ENCODE measurements around the gene SCN1B. TPM values are rescaled to one million over a fixed set of nuclear protein-coding genes. Genes with fewer than 3 reads are reported as not detected.

Gene SCN1B
- total RNA-seq, 1 donor from 2014 or later = 1.3 TPM

DNA sequence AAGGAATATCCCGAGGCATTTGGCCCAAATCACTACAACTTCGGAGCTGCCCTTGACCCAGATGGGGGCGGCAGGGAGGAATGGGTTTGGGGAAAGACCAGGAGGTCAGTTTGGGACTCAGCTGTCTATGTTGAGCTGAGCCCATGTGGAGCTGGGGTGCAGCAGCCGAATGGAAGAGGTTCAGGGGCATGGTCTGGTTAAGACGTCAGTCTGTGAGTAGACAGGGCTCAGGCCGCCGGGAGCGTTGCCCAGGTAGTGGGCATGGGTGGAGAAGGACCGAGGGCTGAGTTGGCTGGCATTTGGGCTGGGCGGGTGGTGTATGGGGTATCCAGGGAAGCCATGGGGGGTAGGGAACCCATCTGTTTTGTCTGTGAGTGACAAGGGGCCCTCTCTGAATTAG is 9.3 kb upstream of the SCN1B start:
- H3K4me3 ChIP-seq (ENCODE audit: low read depth, low read length) = no peak overlapping the region
- DNase-seq (ENCODE audit: low read depth) = no peak
- TF ChIP-seq, protein P1, sequence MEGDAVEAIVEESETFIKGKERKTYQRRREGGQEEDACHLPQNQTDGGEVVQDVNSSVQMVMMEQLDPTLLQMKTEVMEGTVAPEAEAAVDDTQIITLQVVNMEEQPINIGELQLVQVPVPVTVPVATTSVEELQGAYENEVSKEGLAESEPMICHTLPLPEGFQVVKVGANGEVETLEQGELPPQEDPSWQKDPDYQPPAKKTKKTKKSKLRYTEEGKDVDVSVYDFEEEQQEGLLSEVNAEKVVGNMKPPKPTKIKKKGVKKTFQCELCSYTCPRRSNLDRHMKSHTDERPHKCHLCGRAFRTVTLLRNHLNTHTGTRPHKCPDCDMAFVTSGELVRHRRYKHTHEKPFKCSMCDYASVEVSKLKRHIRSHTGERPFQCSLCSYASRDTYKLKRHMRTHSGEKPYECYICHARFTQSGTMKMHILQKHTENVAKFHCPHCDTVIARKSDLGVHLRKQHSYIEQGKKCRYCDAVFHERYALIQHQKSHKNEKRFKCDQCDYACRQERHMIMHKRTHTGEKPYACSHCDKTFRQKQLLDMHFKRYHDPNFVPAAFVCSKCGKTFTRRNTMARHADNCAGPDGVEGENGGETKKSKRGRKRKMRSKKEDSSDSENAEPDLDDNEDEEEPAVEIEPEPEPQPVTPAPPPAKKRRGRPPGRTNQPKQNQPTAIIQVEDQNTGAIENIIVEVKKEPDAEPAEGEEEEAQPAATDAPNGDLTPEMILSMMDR (conservative IDR thresholded peaks at IDR 0.05; ENCODE audit: low read depth, low read length) = no peak

- no peak for DNase-seq (ENCODE audit: low read depth)
- H3K4me3 ChIP-seq (ENCODE audit: low read depth, low read length) = no peak overlapping the region
- TF ChIP-seq, protein P1 (conservative IDR thresholded peaks at IDR 0.05; ENCODE audit: low read depth, low read length) = no peak
Observed at GRCh38 chr19:35021596-35021995, 8.7 kb upstream of the SCN1B start.

GRCh38 chr19:35022460-35022859 is 7.8 kb upstream of the SCN1B start:
- DNase-seq (ENCODE audit: low read depth) = no peak
- H3K4me3 ChIP-seq (ENCODE audit: low read depth, low read length) = no peak overlapping the region
- TF ChIP-seq, protein P1 (conservative IDR thresholded peaks at IDR 0.05; ENCODE audit: low read depth, low read length) = no peak

DNA sequence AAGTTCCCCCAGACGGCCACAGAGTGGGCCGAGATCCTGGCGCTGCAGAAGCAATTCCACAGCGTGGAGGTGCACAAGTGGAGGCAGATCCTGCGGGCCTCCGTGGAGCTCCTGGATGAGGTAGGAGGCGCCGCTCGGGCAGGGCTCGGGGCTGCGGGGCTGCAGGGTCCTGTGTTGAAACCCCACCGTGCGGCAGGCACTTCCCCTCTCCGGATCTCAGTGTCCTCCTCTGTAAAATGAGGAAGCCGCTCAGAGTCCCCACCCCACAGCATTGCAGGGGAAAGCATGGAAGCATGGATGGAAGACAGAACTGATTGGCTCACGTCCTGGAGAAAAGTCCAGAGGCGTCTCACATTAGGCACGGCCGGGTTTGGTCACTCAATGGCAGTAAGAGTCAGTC is 6.8 kb upstream of the SCN1B start:
- TF ChIP-seq, protein P1 (conservative IDR thresholded peaks at IDR 0.05; ENCODE audit: low read depth, low read length) = no peak
- DNase-seq (ENCODE audit: low read depth) = no peak
- no peak overlapping the region for H3K4me3 ChIP-seq (ENCODE audit: low read depth, low read length)

- H3K4me3 ChIP-seq (ENCODE audit: low read depth, low read length) = no peak overlapping the region
- TF ChIP-seq, protein P1 (conservative IDR thresholded peaks at IDR 0.05; ENCODE audit: low read depth, low read length) = no peak
- DNase-seq (ENCODE audit: low read depth) = no peak
Observed at GRCh38 chr19:35024095-35024494, 6.2 kb upstream of the SCN1B start.

- H3K4me3 ChIP-seq (ENCODE audit: low read depth, low read length) = no peak overlapping the region
- TF ChIP-seq, protein P1 (conservative IDR thresholded peaks at IDR 0.05; ENCODE audit: low read depth, low read length) = no peak
- no peak for DNase-seq (ENCODE audit: low read depth)
Observed at GRCh38 chr19:35025969-35026368, 4.3 kb upstream of the SCN1B start.

DNA sequence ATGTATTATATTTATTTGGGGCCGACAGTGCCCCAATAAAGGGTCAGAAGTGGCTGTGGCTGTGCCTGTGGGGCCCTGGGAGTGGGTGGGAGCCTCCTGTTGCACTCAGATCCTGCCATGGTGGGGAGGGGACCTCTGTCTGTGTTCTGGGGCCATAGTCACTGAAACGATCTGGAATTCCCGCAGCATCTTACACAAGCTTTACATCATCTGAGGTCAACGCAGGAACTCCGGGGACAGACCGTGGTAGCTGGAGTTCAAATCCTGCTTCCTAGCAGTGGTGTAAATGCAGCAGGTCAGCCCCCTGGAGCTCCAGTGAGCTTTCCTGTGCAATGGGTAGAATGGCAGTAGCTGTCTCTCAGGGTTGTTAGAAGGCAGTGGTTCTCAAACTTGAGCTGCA is 3.9 kb upstream of the SCN1B start:
- DNase-seq (ENCODE audit: low read depth) = no peak
- TF ChIP-seq, protein P1 (conservative IDR thresholded peaks at IDR 0.05; ENCODE audit: low read depth, low read length) = no peak
- H3K4me3 ChIP-seq (ENCODE audit: low read depth, low read length) = no peak overlapping the region

Measured in epithelial cell of proximal tubule (primary cell).